A673 (cell line): ENCODE results near the gene GRM3.

ENCODE experiments used
- CTCF ChIP-seq: fragments of 300-800, 200-600 bp; sonication (generic); conservative IDR thresholded peaks from 2 replicates; pipeline ENCODE4 v1.5.1; 2017; ENCODE audit warnings: low read depth, mild to moderate bottlenecking, antibody characterized with exemption, low read length, moderate library complexity, mixed read lengths
- EZH2 ChIP-seq: fragments of 200-600 bp; sonication (generic); IDR thresholded peaks from 2 replicates; pipeline ENCODE4 v1.6.1; 2017; ENCODE audit warnings: borderline replicate concordance, low read depth, mild to moderate bottlenecking, mixed read lengths, antibody characterized with exemption, low read length; ENCODE audit not compliant: poor library complexity, severe bottlenecking

- TF ChIP-seq CTCF (no peak), EZH2 (no peak)
Measured at GRCh38 chr7:86645676-86646276, 2.1 kb downstream of the GRM3 start.
